ENCODE data around the gene ANKRD65.

ANKRD65 gene

DNA sequence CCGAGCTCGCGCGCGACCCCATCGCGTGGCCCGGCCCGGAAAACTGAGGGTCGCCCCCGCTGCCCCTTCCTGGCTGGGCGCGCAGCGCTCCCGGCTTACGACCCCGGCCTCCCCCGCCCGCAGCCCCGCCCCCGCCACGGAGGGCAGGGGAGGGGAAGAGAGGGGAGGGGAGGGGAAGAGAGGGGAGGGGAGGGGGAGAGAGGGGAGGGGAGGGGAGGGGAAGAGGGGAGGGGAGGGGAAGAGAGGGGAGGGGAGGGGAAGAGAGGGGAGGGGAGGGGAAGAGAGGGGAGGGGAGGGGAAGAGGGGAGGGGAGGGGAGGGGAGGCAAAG lies 6.7 kb upstream of the ANKRD65 start:
- Histone ChIP-seq H3K4me2 (ENCODE audit: low read length, poor library complexity, severe bottlenecking) (peak overlapping the region; percentile 66), H3K14ac (ENCODE audit: low read length in 2 of 2) (no peak overlapping the region), H2AK5ac (ENCODE audit: low read length, severe bottlenecking) (no peak overlapping the region), H3K18ac (ENCODE audit: low read depth in 1 of 2, low read length in 2 of 2) (peak overlapping the region; percentile 58 to 69), H2AFZ (ENCODE audit: low read depth, low read length) (no peak overlapping the region), H2BK15ac (ENCODE audit: low read depth, poor library complexity, severe bottlenecking) (no peak overlapping the region), H3K4me3 (ENCODE audit: insufficient read depth in 1 of 2, low read depth in 1 of 2, low read length in 2 of 2) (peak overlapping the region in 1 of 2 experiments; percentile 62), H3K27ac (ENCODE audit: low read length, poor library complexity, severe bottlenecking) (no peak overlapping the region), H2BK120ac (ENCODE audit: low read depth, low read length) (peak overlapping the region; percentile 87), H2BK5ac (ENCODE audit: low read depth, low read length, poor library complexity, severe bottlenecking) (no peak overlapping the region), H4K91ac (ENCODE audit: low read length) (no peak overlapping the region), H3K36me3 (ENCODE audit: control insufficient read depth in 1 of 2, insufficient read depth in 2 of 2, low read depth in 1 of 2, low read length in 2 of 2) (no peaks in the 10 kb centered on the region), H3K79me1 (replicated peaks; ENCODE audit: low read length, poor library complexity, severe bottlenecking) (no peaks in the 10 kb centered on the region), H3K9ac (ENCODE audit: low read length) (no peak overlapping the region), H4K8ac (ENCODE audit: low read length) (peak overlapping the region; percentile 77), H3K4me1 (ENCODE audit: control insufficient read depth, insufficient read depth, low read depth, low read length) (peaks cover 35% of the 10 kb centered on the region), H3K4ac (ENCODE audit: low read depth in 1 of 2, low read length in 2 of 2) (no peak overlapping the region), H2BK12ac (ENCODE audit: low read length in 2 of 2) (no peak overlapping the region), H3K23ac (ENCODE audit: low read length in 2 of 2) (no peak overlapping the region), H3K9me3 (ENCODE audit: control insufficient read depth, low read length) (no peaks in the 10 kb centered on the region), H3K27me3 (ENCODE audit: control insufficient read depth in 1 of 2, insufficient read depth in 1 of 2, low read length in 2 of 2) (peaks cover 0 to 5% of the 10 kb centered on the region in 2 experiments)
- no peak for DNase-seq
- no CpG with 5 or more reads among the region's 22 CpGs for WGBS

GRCh38 chr1:1427106-1427819 lies 6.2 kb upstream of the ANKRD65 start:
- Histone ChIP-seq H3K18ac (ENCODE audit: low read depth in 1 of 2, low read length in 2 of 2) (peak overlapping the region; percentile 58 to 69), H3K14ac (ENCODE audit: low read length in 2 of 2) (no peak overlapping the region), H3K4ac (ENCODE audit: low read depth in 1 of 2, low read length in 2 of 2) (peak overlapping the region in 1 of 2 experiments; percentile 59), H3K4me2 (ENCODE audit: low read length, poor library complexity, severe bottlenecking) (peak overlapping the region; percentile 66), H2AK5ac (ENCODE audit: low read length, severe bottlenecking) (no peak overlapping the region), H3K27me3 (ENCODE audit: control insufficient read depth in 1 of 2, insufficient read depth in 1 of 2, low read length in 2 of 2) (peaks cover 0 to 5% of the 10 kb centered on the region in 2 experiments), H4K8ac (ENCODE audit: low read length) (peak overlapping the region; percentile 77), H3K79me1 (replicated peaks; ENCODE audit: low read length, poor library complexity, severe bottlenecking) (no peaks in the 10 kb centered on the region), H2BK120ac (ENCODE audit: low read depth, low read length) (peak overlapping the region; percentile 87), H4K91ac (ENCODE audit: low read length) (no peak overlapping the region), H2BK15ac (ENCODE audit: low read depth, poor library complexity, severe bottlenecking) (no peak overlapping the region), H3K9ac (ENCODE audit: low read length) (no peak overlapping the region), H3K36me3 (ENCODE audit: control insufficient read depth in 1 of 2, insufficient read depth in 2 of 2, low read depth in 1 of 2, low read length in 2 of 2) (no peaks in the 10 kb centered on the region), H3K9me3 (ENCODE audit: control insufficient read depth, low read length) (no peaks in the 10 kb centered on the region), H2BK5ac (ENCODE audit: low read depth, low read length, poor library complexity, severe bottlenecking) (no peak overlapping the region), H2BK12ac (ENCODE audit: low read length in 2 of 2) (no peak overlapping the region), H3K4me1 (ENCODE audit: control insufficient read depth, insufficient read depth, low read depth, low read length) (peaks cover 35% of the 10 kb centered on the region), H3K4me3 (ENCODE audit: insufficient read depth in 1 of 2, low read depth in 1 of 2, low read length in 2 of 2) (peak overlapping the region in 1 of 2 experiments; percentile 62), H2AFZ (ENCODE audit: low read depth, low read length) (no peak overlapping the region), H3K27ac (ENCODE audit: low read length, poor library complexity, severe bottlenecking) (no peak overlapping the region), H3K23ac (ENCODE audit: low read length in 2 of 2) (no peak overlapping the region)
- WGBS, result 50% methylated on average over 19 of the region's 66 CpGs
- no peak for DNase-seq

GRCh38 chr1:1426496-1427105 lies 5.5 kb upstream of the ANKRD65 start:
- H3K9me3 ChIP-seq (ENCODE audit: control insufficient read depth, low read length), result no peaks in the 10 kb centered on the region
- H2BK15ac ChIP-seq (ENCODE audit: low read depth, poor library complexity, severe bottlenecking), result no peak overlapping the region
- no peak overlapping the region for H4K8ac ChIP-seq (ENCODE audit: low read length)
- no peak overlapping the region for H3K18ac ChIP-seq (ENCODE audit: low read depth in 1 of 2, low read length in 2 of 2)
- no peak overlapping the region for H3K27ac ChIP-seq (ENCODE audit: low read length, poor library complexity, severe bottlenecking)
- H3K4ac ChIP-seq (ENCODE audit: low read depth in 1 of 2, low read length in 2 of 2), result no peak overlapping the region
- H3K4me2 ChIP-seq (ENCODE audit: low read length, poor library complexity, severe bottlenecking), result no peak overlapping the region
- no peak overlapping the region for H3K23ac ChIP-seq (ENCODE audit: low read length in 2 of 2)
- no peak overlapping the region for H2AK5ac ChIP-seq (ENCODE audit: low read length, severe bottlenecking)
- peaks cover 0 to 5% of the 10 kb centered on the region in 2 experiments for H3K27me3 ChIP-seq (ENCODE audit: control insufficient read depth in 1 of 2, insufficient read depth in 1 of 2, low read length in 2 of 2)
- no peak for DNase-seq
- no peak overlapping the region for H3K14ac ChIP-seq (ENCODE audit: low read length in 2 of 2)
- no peak overlapping the region for H3K4me3 ChIP-seq (ENCODE audit: insufficient read depth in 1 of 2, low read depth in 1 of 2, low read length in 2 of 2)
- H2BK12ac ChIP-seq (ENCODE audit: low read length in 2 of 2), result no peak overlapping the region
- peaks cover 29% of the 10 kb centered on the region for H3K4me1 ChIP-seq (ENCODE audit: control insufficient read depth, insufficient read depth, low read depth, low read length)
- no peaks in the 10 kb centered on the region for H3K36me3 ChIP-seq (ENCODE audit: control insufficient read depth in 1 of 2, insufficient read depth in 2 of 2, low read depth in 1 of 2, low read length in 2 of 2)
- H3K9ac ChIP-seq (ENCODE audit: low read length), result no peak overlapping the region
- 56% methylated on average over 17 of the region's 19 CpGs for WGBS
- no peak overlapping the region for H2BK5ac ChIP-seq (ENCODE audit: low read depth, low read length, poor library complexity, severe bottlenecking)
- no peak overlapping the region for H4K91ac ChIP-seq (ENCODE audit: low read length)
- no peaks in the 10 kb centered on the region for H3K79me1 ChIP-seq (replicated peaks; ENCODE audit: low read length, poor library complexity, severe bottlenecking)
- no peak overlapping the region for H2AFZ ChIP-seq (ENCODE audit: low read depth, low read length)
- no peak overlapping the region for H2BK120ac ChIP-seq (ENCODE audit: low read depth, low read length)

GRCh38 chr1:1425753-1426495 lies 4.8 kb upstream of the ANKRD65 start:
- no peaks in the 10 kb centered on the region for H3K36me3 ChIP-seq (ENCODE audit: control insufficient read depth in 1 of 2, insufficient read depth in 2 of 2, low read depth in 1 of 2, low read length in 2 of 2)
- H3K23ac ChIP-seq (ENCODE audit: low read length in 2 of 2), result no peak overlapping the region
- no peak overlapping the region for H3K4ac ChIP-seq (ENCODE audit: low read depth in 1 of 2, low read length in 2 of 2)
- no peak overlapping the region for H3K27ac ChIP-seq (ENCODE audit: low read length, poor library complexity, severe bottlenecking)
- no peak overlapping the region for H2AK5ac ChIP-seq (ENCODE audit: low read length, severe bottlenecking)
- no peak overlapping the region for H3K14ac ChIP-seq (ENCODE audit: low read length in 2 of 2)
- H3K79me1 ChIP-seq (replicated peaks; ENCODE audit: low read length, poor library complexity, severe bottlenecking), result no peaks in the 10 kb centered on the region
- H4K91ac ChIP-seq (ENCODE audit: low read length), result peak overlapping the region; percentile 45
- H3K18ac ChIP-seq (ENCODE audit: low read depth in 1 of 2, low read length in 2 of 2), result no peak overlapping the region
- H2BK120ac ChIP-seq (ENCODE audit: low read depth, low read length), result no peak overlapping the region
- WGBS, result 64% methylated on average over 25 of the region's 33 CpGs
- no peak overlapping the region for H2BK15ac ChIP-seq (ENCODE audit: low read depth, poor library complexity, severe bottlenecking)
- no peak overlapping the region for H3K4me2 ChIP-seq (ENCODE audit: low read length, poor library complexity, severe bottlenecking)
- no peak overlapping the region for H4K8ac ChIP-seq (ENCODE audit: low read length)
- H2BK5ac ChIP-seq (ENCODE audit: low read depth, low read length, poor library complexity, severe bottlenecking), result no peak overlapping the region
- no peak overlapping the region for H2AFZ ChIP-seq (ENCODE audit: low read depth, low read length)
- peaks cover 29% of the 10 kb centered on the region for H3K4me1 ChIP-seq (ENCODE audit: control insufficient read depth, insufficient read depth, low read depth, low read length)
- no peak overlapping the region for H3K4me3 ChIP-seq (ENCODE audit: insufficient read depth in 1 of 2, low read depth in 1 of 2, low read length in 2 of 2)
- H3K9ac ChIP-seq (ENCODE audit: low read length), result no peak overlapping the region
- H3K27me3 ChIP-seq (ENCODE audit: control insufficient read depth in 1 of 2, insufficient read depth in 1 of 2, low read length in 2 of 2), result peaks cover 4 to 5% of the 10 kb centered on the region in 2 experiments
- H3K9me3 ChIP-seq (ENCODE audit: control insufficient read depth, low read length), result no peaks in the 10 kb centered on the region
- no peak for DNase-seq
- peak overlapping the region in 1 of 2 experiments; percentile 17 for H2BK12ac ChIP-seq (ENCODE audit: low read length in 2 of 2)

All from mesenchymal stem cell (in vitro differentiated cells and primary cell).